Esophagus muscularis mucosa (tissue), 4 donors: ENCODE measurements around the gene FBXW8. TPM values are rescaled to one million over a fixed set of nuclear protein-coding genes. Genes with fewer than 3 reads are reported as not detected.

ENCODE experiments used
- DNase-seq: peaks from one replicate; pipeline ENCODE4 v3.0.0-alpha.2; 2017; ENCODE audit errors: extremely low spot score
- H3K27ac ChIP-seq, 4 donors: fragments of 200-600 bp; sonication (generic); replicated peaks in 1 of 4; 1 replicate in 3 of 4; 2 replicates in 1 of 4; pipeline ENCODE4 v1.5.1; 2016 to 2019; ENCODE audit warnings: mild to moderate bottlenecking in 1 of 4
- H3K27me3 ChIP-seq, 4 donors: fragments of 200-600 bp; sonication (generic); one replicate each; pipeline versions ENCODE4 v1.5.1 to v1.6.0; 2016 to 2019
- H3K36me3 ChIP-seq, 4 donors: fragments of 200-600 bp; sonication (generic); one replicate each; pipeline ENCODE4 v1.5.1; 2016 to 2019
- H3K4me1 ChIP-seq, 4 donors: fragments of 200-600 bp; sonication (generic); one replicate each; pipeline ENCODE4 v1.5.1; 2016 to 2019
- H3K4me3 ChIP-seq, 4 donors: fragments of 200-600 bp; sonication (generic); 1 replicate in 2 of 4; 2 replicates in 2 of 4; pipeline ENCODE4 v1.5.1; 2016 to 2019; ENCODE audit warnings: mild to moderate bottlenecking in 4 of 4, moderate library complexity in 1 of 4
- H3K9me3 ChIP-seq, 4 donors: fragments of 200-600 bp; sonication (generic); 1 replicate in 3 of 4; 2 replicates in 1 of 4; pipeline ENCODE4 v1.5.1; 2016 to 2019
- CTCF ChIP-seq, 3 experiments: fragments of 200-600 bp in 2 of 3; fragments of 450-650 bp in 1 of 3; sonication (generic) in 2 of 3; IDR thresholded peaks; one replicate each; pipeline ENCODE4 v1.5.1; 2017 to 2019; ENCODE audit warnings: antibody characterized with exemption in 3 of 3, mild to moderate bottlenecking in 2 of 3, moderate library complexity in 1 of 3
- EP300 ChIP-seq: sonication (generic); formaldehyde crosslinking; IDR thresholded peaks from one replicate; pipeline ENCODE4 v1.6.1; 2017; ENCODE audit warnings: antibody characterized with exemption
- POLR2A ChIP-seq: fragments of 450-650 bp; IDR thresholded peaks from one replicate; pipeline ENCODE4 v1.6.1; 2017; ENCODE audit warnings: antibody characterized with exemption, moderate library complexity, mild to moderate bottlenecking, low read depth
- POLR2AphosphoS5 ChIP-seq, 2 donors: sonication (generic); formaldehyde crosslinking; IDR thresholded peaks; one replicate each; pipeline ENCODE4 v1.6.1; 2017; ENCODE audit warnings: antibody characterized with exemption in 2 of 2
- WGBS: methylation state at CpG from one replicate; pipeline ENCODE4 v1.1.5; 2018; 5-methylcytosine and 5-hydroxymethylcytosine counted together
- intact Hi-C: fragments of 100-400 bp; cut with DNase I; formaldehyde crosslinking; loops from one replicate; pipeline ENCODE4 v1.15.1; 2023
- total RNA-seq, 4 donors: library from RNA; depleted of rRNA; stranded (reverse); fragments of >200 nt; gene quantifications; one replicate each; pipeline versions ENCODE4 v1.1.0 to v1.2.1, GENCODE V29; 2016

Gene FBXW8
- total RNA-seq, 4 donors from 2014 or later = 11.9 to 13.9 (median 13.3) TPM

- peaks cover 0 to 23% (median 6%) of the 10 kb centered on the region in 4 donors for H3K36me3 ChIP-seq
- 84% methylated on average over 4 of the region's 4 CpGs for WGBS
- TF ChIP-seq CTCF (IDR thresholded peaks at IDR 0.05) = no peak
- TF ChIP-seq POLR2A = no peak
- no peak for TF ChIP-seq POLR2AphosphoS5 (IDR thresholded peaks at IDR 0.05)
- no peak for TF ChIP-seq EP300
- H3K9me3 ChIP-seq = no peaks in the 10 kb centered on the region
- intact Hi-C loops = no loop called here
- peaks cover 0 to 12% (median 0%) of the 10 kb centered on the region in 4 donors for H3K4me1 ChIP-seq
- H3K4me3 ChIP-seq = no peak overlapping the region
- no peaks in the 10 kb centered on the region for H3K27me3 ChIP-seq
- no peak overlapping the region for H3K27ac ChIP-seq
- no peak for DNase-seq
Observed at GRCh38 chr12:116955382-116956021, 44.8 kb downstream of the FBXW8 start.

GRCh38 chr12:116958402-116959197 lies 47.9 kb downstream of the FBXW8 start:
- intact Hi-C loops = no loop called here

GRCh38 chr12:116959198-116959460 lies 48.4 kb downstream of the FBXW8 start:
- WGBS = 62% methylated on average over 2 of the region's 2 CpGs
- DNase-seq = no peak
- no peak overlapping the region for H3K27ac ChIP-seq
- no peaks in the 10 kb centered on the region for H3K36me3 ChIP-seq
- H3K9me3 ChIP-seq = no peaks in the 10 kb centered on the region
- no peaks in the 10 kb centered on the region for H3K27me3 ChIP-seq
- TF ChIP-seq CTCF (IDR thresholded peaks at IDR 0.05) (no peak), POLR2AphosphoS5 (IDR thresholded peaks at IDR 0.05) (no peak), EP300 (no peak), POLR2A (no peak)
- H3K4me1 ChIP-seq = peaks cover 0 to 16% (median 2%) of the 10 kb centered on the region in 4 donors
- intact Hi-C loops = no loop called here
- no peak overlapping the region for H3K4me3 ChIP-seq

More at GRCh38 chr12:116958402-116959197, 47.9 kb downstream of the FBXW8 start:
- Histone ChIP-seq H3K4me3 (no peak overlapping the region), H3K9me3 (no peaks in the 10 kb centered on the region), H3K27me3 (no peaks in the 10 kb centered on the region), H3K36me3 (no peaks in the 10 kb centered on the region), H3K27ac (no peak overlapping the region), H3K4me1 (peaks cover 0 to 12% (median 0%) of the 10 kb centered on the region in 4 donors)
- no peak for DNase-seq
- TF ChIP-seq POLR2A = no peak
- no peak for TF ChIP-seq CTCF (IDR thresholded peaks at IDR 0.05)
- TF ChIP-seq EP300 = no peak
- no peak for TF ChIP-seq POLR2AphosphoS5 (IDR thresholded peaks at IDR 0.05)
- 84% methylated on average over 6 of the region's 6 CpGs for WGBS

- 87% methylated on average over 5 of the region's 5 CpGs for WGBS
- H3K4me1 ChIP-seq = peaks cover 0 to 20% (median 9%) of the 10 kb centered on the region in 4 donors
- no peak overlapping the region for H3K4me3 ChIP-seq
- intact Hi-C loops = no loop called here
- DNase-seq = no peak
- TF ChIP-seq CTCF (IDR thresholded peaks at IDR 0.05) (no peak), POLR2AphosphoS5 (IDR thresholded peaks at IDR 0.05) (no peak), EP300 (no peak), POLR2A (no peak)
- H3K36me3 ChIP-seq = peaks cover 0 to 6% (median 0%) of the 10 kb centered on the region in 4 donors
- no peak overlapping the region for H3K27ac ChIP-seq
- no peaks in the 10 kb centered on the region for H3K9me3 ChIP-seq
- H3K27me3 ChIP-seq = no peaks in the 10 kb centered on the region
Observed at GRCh38 chr12:116959845-116960514, 49.2 kb downstream of the FBXW8 start.
